NCI-H2171 treated with DMSO at 0.1 percent for 48 hours (cell line): ENCODE results near the gene LTBP3.

ENCODE experiments used
- DNase-seq: peaks from one replicate; lab custom pipeline; 2025; lab: John Stamatoyannopoulos, UW

LTBP3 gene

GRCh38 chr11:65493367-65494176 is 64.6 kb downstream of the LTBP3 start:
- no peak for DNase-seq

- DNase-seq: peak; percentile 36
These were observed 65.4 kb downstream of the LTBP3 start for GRCh38 chr11:65492637-65493366.

DNA sequence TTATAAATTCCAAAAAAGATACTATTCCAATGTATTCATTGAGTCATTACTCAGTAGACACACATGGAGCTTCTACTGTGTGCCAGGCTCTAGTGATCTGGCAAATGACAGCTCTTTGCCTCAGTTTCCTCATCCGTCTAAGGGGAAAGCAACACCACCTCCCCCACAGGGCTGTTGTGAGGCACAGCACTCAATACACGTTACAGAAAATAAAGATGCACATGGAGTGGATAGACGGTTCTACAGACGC is 65.8 kb downstream of the LTBP3 start:
- DNase-seq: no peak

DNA sequence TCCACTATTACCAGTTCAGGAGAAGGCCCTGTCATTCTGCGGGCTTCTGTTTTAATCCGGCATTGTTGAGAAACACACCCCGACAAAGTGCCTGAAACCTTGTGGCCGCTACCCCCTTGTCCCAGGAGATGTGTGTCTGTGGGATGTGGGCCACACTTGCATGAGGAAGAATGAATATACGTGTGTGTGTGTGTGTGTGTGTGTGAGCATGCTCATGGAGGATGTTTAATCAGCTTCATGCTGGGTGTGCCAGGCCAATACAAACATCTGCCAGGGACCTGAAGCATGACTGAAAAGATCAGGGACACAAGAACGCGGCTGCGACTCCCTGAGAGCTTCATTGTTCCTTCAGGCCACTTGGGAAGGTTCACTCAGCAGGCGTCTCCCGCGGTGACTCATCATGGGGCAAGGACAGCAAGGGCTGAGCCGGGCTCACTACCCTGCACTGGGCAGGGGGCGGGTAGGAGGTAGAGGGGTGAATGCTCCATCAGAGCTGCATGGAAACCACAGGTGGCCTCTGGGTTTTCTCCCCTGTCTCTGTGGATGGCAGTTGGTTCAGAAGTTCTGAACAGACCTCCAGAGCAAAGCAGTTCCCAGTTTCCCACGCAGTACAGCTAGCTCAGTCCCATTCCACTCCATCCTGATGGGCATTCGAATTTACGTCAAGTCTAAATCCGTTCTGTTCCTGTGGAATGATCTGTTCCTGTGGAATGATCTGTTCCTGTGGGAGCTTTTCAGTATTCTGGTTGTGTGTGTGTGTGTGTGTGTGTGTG is 66.4 kb downstream of the LTBP3 start:
- DNase-seq: peak; percentile 81

DNA sequence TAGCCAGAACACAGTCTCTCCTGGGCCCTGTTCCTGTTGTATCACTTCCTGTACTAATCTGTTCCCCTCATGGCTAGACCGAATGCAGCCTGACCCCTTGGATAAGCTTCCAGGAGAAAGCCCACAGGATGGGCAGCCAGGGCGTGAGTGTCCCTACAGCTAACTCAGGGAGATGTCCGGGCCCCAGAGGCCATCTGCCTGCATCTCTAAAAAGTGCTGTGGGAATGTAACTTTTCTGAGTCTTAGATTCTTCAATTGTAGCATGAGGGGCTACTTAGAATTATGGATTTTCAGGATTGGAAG is 67.0 kb downstream of the LTBP3 start:
- no peak for DNase-seq

GRCh38 chr11:65489706-65490320 is 68.3 kb downstream of the LTBP3 start:
- DNase-seq: peak; percentile 70

DNA sequence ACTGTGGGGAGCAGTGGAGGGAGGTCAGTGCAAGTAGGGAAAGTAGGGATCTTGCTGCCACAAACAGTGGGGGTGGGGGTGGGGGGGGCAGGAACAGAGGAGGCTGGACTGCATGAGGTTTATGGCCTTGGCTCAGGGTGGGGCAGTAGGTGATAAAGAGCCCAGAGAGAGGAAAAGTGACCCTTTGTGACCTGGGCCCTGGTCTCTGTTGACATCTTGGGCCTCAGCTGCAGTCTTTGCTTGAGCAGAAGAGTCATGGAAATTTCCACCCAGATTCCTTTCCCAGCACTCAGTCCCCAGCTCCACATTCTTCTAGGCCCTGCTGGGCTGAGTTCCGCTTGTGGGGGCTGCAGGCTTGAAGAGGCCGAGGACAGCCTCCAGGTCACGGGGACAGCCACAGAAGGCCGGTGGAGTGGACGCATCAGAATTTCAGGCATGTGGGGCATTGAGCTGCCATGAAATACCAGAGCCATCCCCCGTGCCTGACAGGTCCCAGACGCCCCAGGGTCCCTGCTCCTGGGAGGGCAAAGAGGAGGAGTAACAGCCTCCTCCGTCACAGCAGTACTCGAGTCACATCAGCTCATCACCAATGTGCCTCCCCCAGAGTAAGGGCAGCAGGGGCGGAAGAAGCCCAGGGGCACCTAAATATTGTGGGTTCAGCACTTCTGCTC is 69.0 kb downstream of the LTBP3 start:
- DNase-seq: no peak
